Pulmonary artery endothelial cell (primary cell): ENCODE measurements around the gene OSBPL1A. TPM values are rescaled to one million over a fixed set of nuclear protein-coding genes. Genes with fewer than 3 reads are reported as not detected.

Experiments
- DNase-seq: peaks from one replicate; pipeline ENCODE4 v3.0.0-alpha.2; 2011; ENCODE audit warnings: low read depth, low spot score
- total RNA-seq: library from RNA; depleted of rRNA; stranded (reverse); fragments of >200 nt; gene quantifications from 2 replicates; pipeline ENCODE4 v1.2.3, GENCODE V29; 2014

Gene OSBPL1A
- total RNA-seq, 1 donor from 2014 or later, result 14.0 TPM

DNA sequence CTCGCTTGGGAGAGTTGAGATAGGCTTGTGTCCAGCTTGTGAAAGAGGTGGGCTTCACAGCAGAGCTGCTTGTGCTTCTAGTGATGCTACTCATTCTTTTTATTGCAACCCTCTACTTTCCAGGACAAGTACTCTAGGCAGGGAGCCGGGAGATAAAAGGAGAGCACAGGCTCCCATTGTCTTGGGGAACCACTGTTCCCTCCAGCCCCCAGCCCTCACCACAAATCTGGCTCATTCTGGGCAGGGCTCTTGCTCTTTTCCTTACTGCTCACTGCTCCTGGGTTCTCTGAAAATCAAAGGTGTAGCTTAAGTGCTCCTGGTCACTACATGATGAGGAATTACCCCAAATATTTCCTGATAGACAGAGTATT, 177.3 kb downstream of the OSBPL1A start:
- no peak for DNase-seq

DNA sequence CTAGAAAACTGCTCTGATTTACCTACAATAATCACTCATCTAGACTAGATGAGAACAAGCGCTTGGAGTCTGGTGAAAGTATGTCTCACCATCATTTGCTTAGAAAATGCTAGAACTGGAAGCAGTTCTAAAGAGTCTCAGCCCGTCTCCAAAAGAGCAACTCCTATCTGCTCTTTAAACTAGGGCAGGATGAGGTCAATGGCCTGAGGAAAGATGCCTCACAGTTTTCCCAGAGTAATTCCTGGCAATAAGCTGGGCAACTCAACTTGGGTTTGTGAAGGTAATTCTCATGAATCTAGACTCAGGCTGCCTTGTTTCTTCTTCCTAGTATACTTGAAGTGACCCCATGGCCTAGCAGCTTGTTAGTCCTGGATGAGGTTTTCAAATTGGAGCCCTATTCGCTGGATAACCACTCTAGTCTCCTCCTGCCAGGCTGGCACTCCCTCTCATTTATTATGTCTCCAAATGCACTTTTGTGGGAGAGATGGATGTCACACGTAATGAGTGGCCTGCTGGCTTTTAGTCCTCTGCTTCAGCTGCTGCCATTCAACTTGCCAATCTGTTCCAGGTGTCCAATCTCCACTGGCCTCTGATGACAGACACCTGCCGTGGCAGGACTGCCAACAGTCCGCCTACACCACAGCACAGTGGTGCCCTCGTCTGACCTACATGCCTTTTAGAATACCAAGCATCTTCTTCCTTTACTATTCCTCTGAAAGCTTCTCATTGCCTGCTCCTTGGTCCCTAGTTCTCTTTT, 177.9 kb downstream of the OSBPL1A start:
- DNase-seq, result no peak

DNA sequence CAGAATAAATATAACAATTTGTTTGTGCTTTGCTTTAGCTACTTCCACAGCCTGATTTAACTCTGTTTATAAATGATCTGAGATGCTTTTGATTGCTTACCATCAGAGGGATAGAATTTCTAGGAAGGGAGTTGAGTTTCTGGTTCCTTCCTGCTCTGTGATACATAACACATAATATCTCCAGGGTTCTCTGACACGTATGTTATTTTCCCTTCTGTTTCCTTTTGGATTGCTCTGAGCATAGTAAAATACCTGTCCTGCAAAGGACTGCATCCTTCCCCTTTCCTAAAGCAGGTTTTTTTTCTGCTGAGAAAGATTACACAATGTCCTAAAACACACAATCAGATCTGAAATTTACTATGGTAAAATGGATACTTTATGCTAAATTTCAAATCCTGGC, 182.7 kb downstream of the OSBPL1A start:
- no peak for DNase-seq

DNA sequence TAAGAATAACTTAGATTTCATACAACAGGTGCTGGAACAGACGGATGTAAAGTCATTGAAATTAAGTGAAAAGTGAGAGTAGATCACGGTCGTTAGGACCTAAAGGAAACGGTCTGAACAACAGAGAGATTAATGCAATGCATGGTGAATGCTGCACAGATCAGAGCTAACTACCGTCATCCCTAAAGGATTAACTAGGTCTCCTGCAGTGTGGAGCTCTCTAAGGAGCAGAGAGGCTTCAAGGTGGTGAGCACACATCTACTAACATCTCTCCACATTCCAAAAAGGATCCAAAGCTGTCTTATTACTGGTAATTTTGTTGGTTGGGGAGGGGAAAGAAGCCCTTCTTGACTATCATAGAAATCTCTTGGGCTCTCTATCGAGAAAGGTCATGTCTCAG, 183.5 kb downstream of the OSBPL1A start:
- no peak for DNase-seq

DNA sequence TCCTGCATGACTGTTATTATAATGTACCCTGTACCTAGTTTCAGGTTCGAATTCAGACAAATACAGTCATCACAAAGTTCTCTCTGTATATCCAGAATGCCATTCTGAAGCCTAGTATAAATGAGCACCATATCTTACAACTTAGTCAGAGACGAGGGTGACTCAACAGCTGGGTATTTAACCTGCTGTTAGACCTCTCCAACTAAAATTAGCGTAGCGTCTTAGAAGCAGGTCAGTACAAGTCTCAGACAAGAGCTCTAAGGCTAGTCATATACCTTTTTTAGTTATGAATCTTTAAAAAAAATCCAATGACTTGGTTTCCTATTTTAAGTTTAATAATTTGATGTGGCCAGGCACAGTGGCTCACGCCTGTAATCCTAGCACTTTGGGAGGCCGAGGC, 184.7 kb downstream of the OSBPL1A start:
- no peak for DNase-seq

DNA sequence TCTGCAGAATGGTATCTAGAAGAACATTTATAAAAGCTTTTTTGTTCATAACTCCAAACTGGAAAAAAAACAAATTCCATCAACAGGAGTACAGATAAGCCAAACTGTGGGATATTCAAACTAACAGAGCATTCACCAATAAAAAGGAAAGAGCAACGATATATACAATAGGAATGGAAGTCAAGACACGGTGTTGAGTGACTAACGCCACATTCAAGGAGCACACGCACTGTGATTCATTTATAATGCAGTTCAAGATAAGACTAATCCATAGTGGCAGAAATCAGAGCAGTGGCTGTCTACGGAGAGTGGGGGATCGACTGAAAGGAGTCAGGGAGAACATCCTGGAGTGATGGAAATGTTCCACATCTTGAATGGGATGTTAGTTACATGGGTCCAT, 188.1 kb downstream of the OSBPL1A start:
- DNase-seq, result no peak

DNA sequence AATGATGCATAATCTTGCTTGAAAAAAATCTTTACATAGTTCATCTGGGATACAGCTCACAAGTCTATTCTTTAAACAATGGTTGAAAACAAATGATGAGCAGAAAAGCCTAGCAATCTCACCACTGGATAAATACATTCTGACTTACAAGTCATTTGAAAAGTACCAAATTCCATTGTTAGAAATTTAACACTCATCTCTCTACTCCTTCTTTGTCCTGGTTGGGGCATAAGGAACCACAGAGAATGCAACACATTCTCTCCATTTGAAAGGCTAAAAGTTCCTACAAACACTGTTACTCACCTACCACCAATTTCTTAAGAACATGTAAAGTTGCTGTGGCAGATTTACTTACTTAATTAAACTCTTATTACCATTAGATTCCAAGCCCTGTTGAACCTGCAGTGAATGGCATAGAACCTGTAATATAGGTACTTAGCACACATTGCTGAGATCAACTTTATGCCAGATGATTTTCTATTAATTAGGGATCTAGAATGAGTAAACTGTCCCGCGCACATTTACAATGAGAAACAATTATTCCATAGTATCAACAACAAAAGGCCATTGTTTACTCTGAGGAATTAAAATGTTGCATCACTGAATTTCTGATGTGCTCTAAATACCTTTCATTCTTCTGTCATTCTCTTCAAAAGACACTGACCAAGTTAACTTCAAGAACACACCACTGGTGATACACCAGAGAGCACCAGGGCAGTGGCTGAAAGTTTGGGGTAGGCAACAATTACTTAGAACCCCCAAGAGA, 189.2 kb downstream of the OSBPL1A start:
- DNase-seq, result no peak

DNA sequence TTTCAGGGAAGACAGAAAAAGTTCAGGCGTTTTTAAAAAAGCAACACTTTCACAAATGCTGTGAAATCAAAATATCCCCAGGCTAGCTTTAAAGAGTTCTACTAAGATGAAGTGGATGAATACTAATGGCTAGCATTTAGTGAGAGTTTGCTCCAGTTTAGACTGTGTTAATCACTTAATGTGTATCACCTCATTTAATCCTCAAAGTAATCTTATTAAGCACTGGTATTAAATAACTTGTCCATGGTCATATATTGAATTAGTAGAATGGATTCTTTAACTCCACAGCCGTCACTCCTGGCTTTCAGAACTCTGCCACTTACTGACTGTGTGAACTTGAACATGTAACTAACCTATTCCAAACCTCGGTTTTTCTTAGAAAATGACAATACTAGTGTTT, 192.7 kb downstream of the OSBPL1A start:
- no peak for DNase-seq

DNA sequence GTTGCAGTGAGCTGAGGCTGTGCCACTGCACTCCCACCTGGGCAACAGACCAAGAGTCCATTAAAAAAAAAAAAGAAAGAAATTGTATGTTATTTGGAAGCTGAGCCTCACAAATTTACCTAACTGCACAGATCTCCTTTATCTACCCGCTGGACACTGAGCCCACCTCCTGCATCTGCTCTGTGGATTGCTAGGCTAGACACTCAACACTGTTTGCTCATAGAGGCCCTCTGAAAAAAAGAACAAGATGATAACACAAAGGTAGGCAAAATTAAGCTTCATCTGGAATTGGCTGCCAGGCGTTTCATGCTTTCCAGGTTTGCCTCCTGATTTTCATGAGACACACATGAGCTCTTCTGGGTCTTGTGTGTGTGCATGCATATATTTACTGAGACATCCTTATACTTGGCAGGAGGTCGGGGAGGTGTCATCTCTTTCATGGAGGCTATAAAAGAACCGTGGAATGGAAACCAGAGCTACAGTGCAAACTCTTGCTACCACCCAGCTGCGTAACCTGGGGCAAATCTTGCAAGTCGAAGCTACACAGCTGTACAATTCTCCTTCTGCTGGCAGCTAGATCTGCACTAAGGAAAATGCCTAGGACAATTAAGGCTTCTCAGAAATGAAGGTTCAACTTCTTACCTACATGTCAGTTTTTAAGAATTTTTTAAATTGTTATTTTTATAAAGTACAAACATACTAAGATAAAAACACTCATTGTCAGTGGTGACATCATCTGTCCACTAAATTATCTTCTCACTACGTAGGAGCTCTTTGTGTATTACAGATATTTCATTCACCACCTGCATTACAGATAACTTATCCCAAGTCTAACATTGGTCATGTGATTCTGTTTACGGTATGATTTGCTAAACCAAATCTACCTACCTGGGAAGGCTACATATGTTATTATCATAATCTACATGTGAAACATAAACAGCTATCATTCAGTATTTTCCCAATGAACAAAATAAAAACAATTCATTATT, 195.6 kb downstream of the OSBPL1A start:
- no peak for DNase-seq

DNA sequence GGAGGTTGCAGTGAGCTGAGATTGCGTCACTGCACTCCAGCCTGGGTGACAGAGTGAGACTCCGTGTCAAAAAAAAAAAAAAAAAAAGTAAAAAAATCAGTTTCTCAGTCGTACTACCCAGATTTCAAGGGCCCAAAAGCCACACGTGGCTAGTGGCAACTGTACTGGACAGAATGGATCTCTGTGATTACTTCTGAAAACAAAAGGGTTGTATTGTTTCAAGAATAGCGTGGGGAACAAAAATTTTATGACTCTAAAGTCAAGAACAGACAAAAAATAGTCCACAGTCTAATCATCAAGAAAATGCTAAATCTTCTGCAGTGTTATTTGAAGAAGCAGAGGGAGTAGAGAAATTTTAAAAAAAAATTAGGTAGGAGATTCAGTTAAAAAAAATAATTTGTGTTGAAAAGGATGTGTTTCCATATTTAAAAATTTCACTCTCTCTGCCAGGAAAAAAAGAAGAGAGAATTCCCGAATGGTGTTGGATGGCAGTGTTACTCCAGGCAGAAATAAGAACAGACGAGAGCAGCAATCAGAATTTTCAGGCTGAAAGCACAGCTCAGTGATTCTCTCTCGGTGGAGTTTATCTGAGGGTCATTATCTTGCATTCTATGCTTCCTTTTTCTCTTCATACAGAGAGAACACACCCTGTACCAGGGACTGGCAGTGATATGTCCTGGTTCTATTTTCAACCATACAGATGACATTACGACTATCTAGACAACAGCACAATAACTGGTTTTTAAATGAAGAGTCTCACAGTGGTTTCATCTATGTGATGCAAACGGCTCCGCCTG, 196.9 kb downstream of the OSBPL1A start:
- no peak for DNase-seq

DNA sequence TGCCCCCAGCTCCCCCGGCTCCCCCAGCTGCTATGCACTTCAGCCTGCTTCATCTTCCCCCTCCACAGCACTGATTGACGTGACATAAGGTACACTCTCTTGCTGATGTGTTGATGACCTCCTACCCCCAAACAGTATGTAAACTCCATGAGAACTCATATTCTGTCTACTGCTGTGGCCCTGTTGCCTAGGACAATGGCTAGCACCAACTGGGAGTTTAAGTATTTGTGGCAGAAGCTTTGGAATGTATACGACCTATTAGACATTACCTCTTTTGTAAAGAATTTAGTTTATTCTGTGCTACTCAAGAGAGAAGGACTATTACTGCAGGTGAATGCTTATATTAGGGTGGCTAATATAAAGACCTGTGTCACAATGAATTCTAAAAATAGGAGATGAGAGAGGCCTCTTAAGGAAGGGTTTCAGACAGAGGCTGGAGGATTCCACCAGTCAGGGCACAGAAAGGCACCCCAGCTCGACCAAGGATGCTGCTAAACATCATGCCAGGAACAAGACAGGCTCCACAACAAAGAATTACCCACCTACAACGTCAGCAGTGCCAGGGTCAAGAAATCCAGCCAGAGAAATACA, 198.2 kb downstream of the OSBPL1A start:
- no peak for DNase-seq

DNA sequence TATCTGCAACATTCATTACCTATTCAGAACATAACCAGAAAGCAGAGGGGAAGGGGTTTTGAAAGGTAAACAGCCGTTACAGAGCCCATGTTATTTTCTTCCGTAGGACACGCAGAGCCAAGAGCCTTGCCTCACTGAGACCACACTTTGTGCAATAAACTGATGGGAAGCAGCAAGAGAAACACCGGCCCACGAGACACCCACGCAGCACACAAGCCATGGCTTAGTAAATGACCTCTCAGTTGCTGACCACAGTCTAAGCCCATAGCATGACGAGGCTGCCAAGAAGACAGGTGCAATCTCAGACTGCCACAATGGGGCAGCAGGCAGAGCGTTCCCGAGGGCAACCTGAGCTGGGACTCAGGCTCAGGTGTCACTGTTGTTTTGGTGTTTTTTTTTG, 199.2 kb downstream of the OSBPL1A start:
- DNase-seq, result no peak

DNA sequence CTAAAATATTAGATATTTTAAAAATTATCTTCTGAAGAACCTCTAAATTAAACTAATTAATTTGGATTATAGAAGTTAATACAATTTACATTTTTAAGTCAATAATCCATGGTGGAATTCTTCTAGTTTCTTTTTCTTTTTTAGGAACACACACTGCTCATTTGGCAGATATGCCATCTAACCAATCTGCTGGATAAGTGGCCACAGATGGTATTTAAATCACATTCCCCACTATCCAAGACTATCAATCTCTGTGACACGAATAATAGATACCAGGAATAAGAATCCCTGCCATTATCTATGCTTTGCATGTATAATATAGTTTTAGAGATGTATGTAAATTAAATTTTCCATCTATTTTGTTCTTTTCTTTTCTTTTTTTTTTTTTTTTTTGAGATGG, 200.2 kb downstream of the OSBPL1A start:
- DNase-seq, result no peak

DNA sequence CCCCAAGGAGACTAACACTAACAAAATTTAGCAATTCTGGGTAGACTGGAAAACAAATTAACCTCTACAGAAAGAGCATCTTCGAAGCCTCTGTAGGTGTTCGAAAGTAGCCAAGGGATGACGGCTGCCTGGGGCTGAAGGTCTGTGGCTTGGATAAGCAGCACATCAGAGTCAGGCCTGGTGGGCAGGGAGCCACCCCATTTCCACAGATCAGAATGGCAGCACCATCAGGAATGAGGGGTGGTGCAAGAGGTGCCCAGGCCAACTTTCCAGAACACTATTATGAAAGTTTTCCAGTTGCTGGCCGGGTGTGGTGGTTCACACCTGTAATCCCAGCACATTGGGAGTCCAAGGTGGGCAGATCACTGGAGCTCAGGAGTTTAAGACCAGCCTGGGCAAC, 200.9 kb downstream of the OSBPL1A start:
- no peak for DNase-seq

DNA sequence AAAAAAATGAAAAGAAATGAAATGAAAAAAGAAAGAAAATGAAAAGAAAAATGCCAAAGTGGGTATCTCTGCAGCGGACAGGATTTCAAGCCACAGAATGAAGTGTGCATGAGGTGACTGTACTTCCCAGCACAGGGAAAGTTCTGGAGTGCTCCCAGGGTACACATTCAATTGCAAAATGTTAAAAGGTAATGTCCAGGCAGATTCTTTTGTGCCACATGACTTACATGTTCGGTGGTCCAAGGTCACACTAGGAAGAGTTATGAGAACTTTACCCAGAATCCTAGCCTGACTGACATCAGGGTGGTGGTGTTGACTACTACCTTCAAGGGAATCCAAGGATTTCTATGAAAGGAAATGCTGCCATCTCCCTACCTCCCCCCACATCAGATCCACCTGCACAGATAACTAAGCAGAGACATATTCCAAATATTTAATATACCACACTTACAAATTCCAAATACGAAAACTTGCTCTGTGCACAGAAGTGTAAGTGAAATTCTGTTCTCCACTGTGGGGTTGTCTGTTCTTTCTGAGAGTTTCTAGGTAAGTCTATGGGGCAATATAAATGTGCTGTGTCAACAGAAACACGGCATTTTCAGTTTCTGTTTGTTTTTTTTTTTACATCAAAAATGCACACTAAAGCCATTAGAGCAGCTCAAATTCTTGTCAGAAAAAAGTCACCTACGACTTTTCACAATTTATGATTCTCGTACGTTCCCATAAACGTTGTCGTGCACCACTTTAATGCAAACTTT, 202.1 kb downstream of the OSBPL1A start:
- DNase-seq, result no peak

DNA sequence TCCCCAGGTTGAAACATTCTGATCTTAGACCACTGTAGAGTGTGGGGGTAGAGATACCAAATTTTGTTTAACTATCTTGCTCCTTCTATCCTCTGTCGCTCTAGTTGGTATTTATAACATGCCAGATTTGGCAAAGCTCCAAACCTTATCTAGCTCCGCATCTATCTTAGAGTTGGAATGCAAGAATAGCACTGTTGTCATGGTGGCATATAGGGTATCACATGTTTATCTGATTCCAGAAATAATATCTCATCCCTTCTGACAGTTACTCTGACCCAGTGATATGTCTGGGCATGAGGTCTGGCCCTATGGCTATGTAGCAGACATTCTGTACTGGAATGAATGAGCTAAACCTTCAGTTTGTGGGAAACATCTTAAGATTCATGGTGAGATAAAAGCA, 207.0 kb downstream of the OSBPL1A start:
- no peak for DNase-seq

DNA sequence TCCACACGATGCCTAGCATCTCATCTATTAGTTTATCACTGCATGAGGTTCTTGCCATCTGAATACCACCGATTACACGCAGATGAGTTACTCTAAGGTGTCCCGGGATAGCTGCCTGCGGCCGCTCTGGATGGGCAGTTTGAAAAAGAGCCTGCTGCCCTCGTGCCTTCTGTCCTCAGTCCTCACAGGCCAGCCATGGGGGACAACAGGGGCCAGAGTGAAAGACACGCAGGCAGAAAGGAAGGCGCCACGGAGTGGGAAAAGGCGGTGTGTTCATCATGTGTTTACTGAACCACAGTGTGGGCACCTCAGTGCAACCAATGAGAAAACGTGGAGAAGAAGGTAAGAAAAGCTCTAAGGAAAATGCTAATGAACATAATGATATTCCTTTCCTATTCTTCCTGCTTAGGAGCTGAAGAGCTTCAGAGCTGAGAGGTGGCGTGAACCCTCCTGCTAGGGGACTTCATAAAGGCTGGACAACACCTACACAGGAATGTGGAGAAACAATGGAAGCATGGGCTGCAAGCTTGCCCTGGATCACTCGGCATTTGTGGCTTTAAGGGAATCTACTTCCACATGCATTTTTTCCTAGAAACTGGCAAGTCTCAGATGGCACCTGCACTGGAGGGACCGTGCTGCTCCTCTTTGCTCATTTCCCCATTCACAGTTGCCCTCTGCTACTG, 207.8 kb downstream of the OSBPL1A start:
- DNase-seq, result no peak

DNA sequence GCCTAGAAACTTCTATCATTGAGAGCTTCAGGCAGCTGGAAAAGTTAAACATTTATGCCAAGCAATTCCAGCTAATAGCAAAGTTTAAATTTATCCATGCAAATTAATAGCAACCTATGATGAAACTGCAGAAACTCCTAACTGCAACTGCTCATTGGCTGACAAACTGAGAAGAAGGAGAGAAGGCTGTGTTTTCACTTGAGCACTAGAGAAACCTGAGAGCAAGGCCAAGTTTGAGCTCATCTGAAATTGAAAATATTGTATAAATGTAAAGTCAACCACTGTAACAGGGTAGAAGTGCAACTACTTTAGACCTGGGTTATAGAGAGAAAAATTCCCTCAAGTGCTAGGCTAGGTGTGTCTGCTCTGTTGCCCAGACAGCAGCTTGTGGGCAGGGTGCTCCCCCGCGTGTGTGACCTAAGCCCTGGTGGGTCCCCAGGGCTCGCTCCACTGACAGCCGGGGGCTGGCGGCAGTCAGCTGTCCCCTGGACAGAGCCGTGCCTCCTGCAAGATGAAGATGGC, 208.6 kb downstream of the OSBPL1A start:
- no peak for DNase-seq

DNA sequence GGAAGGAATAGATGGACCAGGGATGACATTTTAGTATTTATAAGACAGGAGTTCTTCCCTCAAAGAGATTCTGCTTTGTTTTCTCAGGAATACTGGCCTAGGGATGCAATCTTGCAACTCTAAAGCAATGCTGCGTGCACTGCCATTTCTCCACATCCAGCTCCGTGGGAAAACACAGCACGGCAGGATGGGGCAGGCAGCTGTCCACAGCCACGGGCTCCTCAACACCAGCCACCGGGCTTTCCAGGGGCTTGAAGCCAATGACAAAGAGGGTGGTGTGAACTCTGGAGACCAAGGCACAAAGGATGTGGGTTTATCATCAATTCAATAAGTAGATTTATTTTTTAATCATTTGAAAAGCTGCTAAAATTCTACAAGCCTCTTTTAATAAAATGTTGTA, 209.5 kb downstream of the OSBPL1A start:
- DNase-seq, result no peak
